Adrenal gland (tissue), 12 donors: ENCODE measurements around the gene GPATCH8. TPM values are rescaled to one million over a fixed set of nuclear protein-coding genes. Genes with fewer than 3 reads are reported as not detected.

Experiments
- DNase-seq, 7 donors: peaks; one replicate each; pipeline ENCODE4 v3.0.0-alpha.2; 2019 to 2020
- H3K27ac ChIP-seq, 5 donors: fragments of 200-600 bp; sonication (generic) in 4 of 5; 1 replicate in 3 of 5; 2 replicates in 2 of 5; pipeline versions ENCODE4 v1.5.1 to v1.8.0; 2016 to 2020; ENCODE audit warnings: mild to moderate bottlenecking in 1 of 5
- H3K27me3 ChIP-seq: fragments of 200-600 bp; 2 replicates; pipeline ENCODE4 v1.8.0; 2021
- H3K36me3 ChIP-seq, 2 donors: fragments of 200-600 bp; replicated peaks in 1 of 2; 1 replicate in 1 of 2; 2 replicates in 1 of 2; pipeline versions ENCODE4 v1.5.1 to v1.8.0; 2018 to 2022
- H3K4me1 ChIP-seq, 2 donors: fragments of 200-600 bp; replicated peaks in 1 of 2; 1 replicate in 1 of 2; 2 replicates in 1 of 2; pipeline versions ENCODE4 v1.5.1 to v1.8.0; 2018 to 2021
- H3K4me3 ChIP-seq, 4 donors: fragments of 200-600 bp; sonication (generic) in 3 of 4; one replicate each; pipeline ENCODE4 v1.5.1; 2016 to 2018
- H3K9me3 ChIP-seq, 3 donors: fragments of 200-600 bp; sonication (generic) in 1 of 3; replicated peaks in 1 of 3; 1 replicate in 2 of 3; 2 replicates in 1 of 3; pipeline versions ENCODE4 v1.5.1 to v1.8.0; 2016 to 2021
- POLR2A ChIP-seq, 2 donors: fragments of 450-650 bp; IDR thresholded peaks; one replicate each; pipeline ENCODE4 v1.6.1; 2017; ENCODE audit warnings: antibody characterized with exemption in 2 of 2, mild to moderate bottlenecking in 2 of 2, moderate library complexity in 1 of 2
- WGBS, 4 donors: extraction: QIAGEN DNeasy Blood & Tissue Kit in 2 of 4; methylation state at CpG; one replicate each; pipeline versions ENCODE4 v1.1.5 to v1.1.7; 2013 to 2017; 5-methylcytosine and 5-hydroxymethylcytosine counted together
- intact Hi-C, 2 donors: fragments of 100-400 bp; cut with DNase I; formaldehyde crosslinking; loops; one replicate each; pipeline versions ENCODE4 v1.14.1 to v1.15.0; 2022 to 2023
- polyA plus RNA-seq, 3 donors: library from polyadenylated mRNA; stranded (reverse); fragments of 200-250 nt in 2 of 3; fragments of 350-450 nt in 1 of 3; fragmentation: Illumina TruSeq in 1 of 3; extraction: RNeasy Lipid Tissue Mini Kit (QIAGEN cat#74804) in 1 of 3; gene quantifications; one replicate each; pipeline ENCODE4 v1.2.3, GENCODE V29; 2013 to 2014
- total RNA-seq, 9 donors: library from RNA; depleted of rRNA in 4 of 9; stranded (reverse); fragments of >200 nt in 4 of 9; fragments of 120-200 nt in 1 of 9; fragmentation: NEBNext Ultra II Directional in 1 of 9; extraction: Animal tissue kit (Norgen Biotek cat#: 25700) in 1 of 9; gene quantifications; one replicate each; pipeline versions ENCODE4 v1.1.0 to v1.2.4, GENCODE V29; 2013 to 2023
- TF ChIP-seq, protein P1 (sequence below), 6 experiments: fragments of 450-650 bp in 4 of 6; fragments of 200-600 bp in 2 of 6; sonication (generic) in 1 of 6; IDR thresholded peaks; 1 replicate in 5 of 6; 2 replicates in 1 of 6; pipeline versions ENCODE4 v1.5.1 to v1.8.0; 2016 to 2021; ENCODE audit warnings: antibody characterized with exemption in 6 of 6, mild to moderate bottlenecking in 2 of 6, moderate library complexity in 1 of 6
- donor health status: healthy with polysubstance abuse.
- donor health status: Bipolar disorder and iron deficiency.
- donor health status: DM: yes; HTN: yes; CAD: no.
- donor health status: DM: no; HTN: no; CAD: no.
- donor health status: DM: no; HTN: no; CAD: no.
- donor health status: DM: yes; HTN: yes; CAD: no.

The GPATCH8 gene
- total and polyA plus RNA-seq, 12 donors = 7.2 to 33.6 (median 28.8) TPM

DNA sequence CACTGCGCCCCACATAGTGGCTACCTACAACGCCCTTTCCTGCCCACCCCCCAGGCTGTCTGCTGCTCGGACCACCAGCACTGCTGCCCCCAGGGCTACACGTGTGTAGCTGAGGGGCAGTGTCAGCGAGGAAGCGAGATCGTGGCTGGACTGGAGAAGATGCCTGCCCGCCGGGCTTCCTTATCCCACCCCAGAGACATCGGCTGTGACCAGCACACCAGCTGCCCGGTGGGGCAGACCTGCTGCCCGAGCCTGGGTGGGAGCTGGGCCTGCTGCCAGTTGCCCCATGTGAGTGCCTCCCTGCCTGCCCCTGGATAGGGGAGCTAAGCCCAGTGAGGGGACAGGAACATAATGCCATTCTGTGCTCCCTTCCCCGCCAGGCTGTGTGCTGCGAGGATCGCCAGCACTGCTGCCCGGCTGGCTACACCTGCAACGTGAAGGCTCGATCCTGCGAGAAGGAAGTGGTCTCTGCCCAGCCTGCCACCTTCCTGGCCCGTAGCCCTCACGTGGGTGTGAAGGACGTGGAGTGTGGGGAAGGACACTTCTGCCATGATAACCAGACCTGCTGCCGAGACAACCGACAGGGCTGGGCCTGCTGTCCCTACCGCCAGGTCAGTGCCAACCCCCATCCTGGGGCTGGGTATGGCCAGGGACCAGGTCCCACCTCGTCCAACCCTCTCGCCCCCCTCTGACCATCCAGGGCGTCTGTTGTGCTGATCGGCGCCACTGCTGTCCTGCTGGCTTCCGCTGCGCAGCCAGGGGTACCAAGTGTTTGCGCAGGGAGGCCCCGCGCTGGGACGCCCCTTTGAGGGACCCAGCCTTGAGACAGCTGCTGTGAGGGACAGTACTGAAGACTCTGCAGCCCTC, 151.0 kb downstream of the GPATCH8 start:
- Histone ChIP-seq H3K36me3 (peaks cover 0 to 42% of the 10 kb centered on the region in 2 donors), H3K4me1 (no peaks in the 10 kb centered on the region), H3K27ac (no peak overlapping the region), H3K4me3 (no peak overlapping the region), H3K9me3 (no peaks in the 10 kb centered on the region), H3K27me3 (no peaks in the 10 kb centered on the region)
- intact Hi-C loops = loop anchor here in 1 of 2 donors (5.0 kb wide), 1 partner anchor 140 kb away; no protein-coding TSS in a partner anchor
- WGBS, 4 donors = 86 to 91% (median 88%) methylated on average over 4 to 36 of the region's 36 CpGs; no CpG with 5 or more reads in 1 of the 4 donors
- no peak for DNase-seq
- TF ChIP-seq POLR2A (IDR thresholded peaks at IDR 0.05) = no peak
- TF ChIP-seq, protein P1, sequence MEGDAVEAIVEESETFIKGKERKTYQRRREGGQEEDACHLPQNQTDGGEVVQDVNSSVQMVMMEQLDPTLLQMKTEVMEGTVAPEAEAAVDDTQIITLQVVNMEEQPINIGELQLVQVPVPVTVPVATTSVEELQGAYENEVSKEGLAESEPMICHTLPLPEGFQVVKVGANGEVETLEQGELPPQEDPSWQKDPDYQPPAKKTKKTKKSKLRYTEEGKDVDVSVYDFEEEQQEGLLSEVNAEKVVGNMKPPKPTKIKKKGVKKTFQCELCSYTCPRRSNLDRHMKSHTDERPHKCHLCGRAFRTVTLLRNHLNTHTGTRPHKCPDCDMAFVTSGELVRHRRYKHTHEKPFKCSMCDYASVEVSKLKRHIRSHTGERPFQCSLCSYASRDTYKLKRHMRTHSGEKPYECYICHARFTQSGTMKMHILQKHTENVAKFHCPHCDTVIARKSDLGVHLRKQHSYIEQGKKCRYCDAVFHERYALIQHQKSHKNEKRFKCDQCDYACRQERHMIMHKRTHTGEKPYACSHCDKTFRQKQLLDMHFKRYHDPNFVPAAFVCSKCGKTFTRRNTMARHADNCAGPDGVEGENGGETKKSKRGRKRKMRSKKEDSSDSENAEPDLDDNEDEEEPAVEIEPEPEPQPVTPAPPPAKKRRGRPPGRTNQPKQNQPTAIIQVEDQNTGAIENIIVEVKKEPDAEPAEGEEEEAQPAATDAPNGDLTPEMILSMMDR (IDR thresholded peaks at IDR 0.05) = no peak

DNA sequence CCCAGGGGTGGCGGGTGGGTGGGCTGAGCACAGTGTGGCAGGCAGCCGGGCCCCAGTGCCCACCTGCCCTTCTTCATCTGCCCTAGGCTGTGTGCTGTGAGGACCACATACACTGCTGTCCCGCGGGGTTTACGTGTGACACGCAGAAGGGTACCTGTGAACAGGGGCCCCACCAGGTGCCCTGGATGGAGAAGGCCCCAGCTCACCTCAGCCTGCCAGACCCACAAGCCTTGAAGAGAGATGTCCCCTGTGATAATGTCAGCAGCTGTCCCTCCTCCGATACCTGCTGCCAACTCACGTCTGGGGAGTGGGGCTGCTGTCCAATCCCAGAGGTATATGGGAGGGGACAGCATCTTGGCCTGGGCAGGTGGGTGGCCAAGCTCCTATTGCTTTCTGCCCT, 151.7 kb downstream of the GPATCH8 start:
- H3K36me3 ChIP-seq = peaks cover 0 to 42% of the 10 kb centered on the region in 2 donors
- intact Hi-C loops = loop anchor here in 1 of 2 donors (5.0 kb wide), 1 partner anchor 139 kb away; no protein-coding TSS in a partner anchor

DNA sequence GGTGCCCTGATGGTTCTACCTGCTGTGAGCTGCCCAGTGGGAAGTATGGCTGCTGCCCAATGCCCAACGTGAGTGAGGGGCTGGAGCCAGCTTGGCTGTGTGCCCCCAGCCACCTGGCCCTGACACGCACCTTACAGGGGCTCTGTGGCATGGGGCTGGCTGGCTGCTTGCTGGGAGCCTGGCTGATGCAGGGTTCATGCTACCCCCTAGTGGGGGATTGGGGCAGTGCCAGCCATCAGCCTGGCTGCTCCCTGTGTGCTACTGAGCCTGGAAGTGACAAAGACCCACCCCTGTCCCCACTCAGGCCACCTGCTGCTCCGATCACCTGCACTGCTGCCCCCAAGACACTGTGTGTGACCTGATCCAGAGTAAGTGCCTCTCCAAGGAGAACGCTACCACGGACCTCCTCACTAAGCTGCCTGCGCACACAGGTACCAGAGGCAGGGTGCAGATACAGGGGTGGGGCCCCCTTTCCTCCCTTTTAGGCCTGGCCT, 152.4 kb downstream of the GPATCH8 start:
- H3K36me3 ChIP-seq = peaks cover 0 to 42% of the 10 kb centered on the region in 2 donors
- WGBS, 4 donors = 68 to 100% (median 78%) methylated on average over 1 to 6 of the region's 6 CpGs

More for the DNA sequence above, 151.7 kb downstream of the GPATCH8 start:
- 65 to 90% (median 89%) methylated on average over 2 to 8 of the region's 8 CpGs for WGBS, 4 donors
- no peaks in the 10 kb centered on the region for H3K27me3 ChIP-seq
- H3K9me3 ChIP-seq = no peaks in the 10 kb centered on the region
- DNase-seq = no peak
- TF ChIP-seq, protein P1 (IDR thresholded peaks at IDR 0.05) = no peak
- no peak for TF ChIP-seq POLR2A (IDR thresholded peaks at IDR 0.05)
- no peak overlapping the region for H3K27ac ChIP-seq
- H3K4me1 ChIP-seq = peaks cover 0 to 3% of the 10 kb centered on the region in 2 donors
- no peak overlapping the region for H3K4me3 ChIP-seq

More for the DNA sequence above, 152.4 kb downstream of the GPATCH8 start:
- Histone ChIP-seq H3K4me1 (peaks cover 0 to 9% of the 10 kb centered on the region in 2 donors), H3K27me3 (no peaks in the 10 kb centered on the region), H3K9me3 (no peaks in the 10 kb centered on the region), H3K4me3 (no peak overlapping the region), H3K27ac (no peak overlapping the region)
- TF ChIP-seq POLR2A (IDR thresholded peaks at IDR 0.05) = no peak
- TF ChIP-seq, protein P1 (IDR thresholded peaks at IDR 0.05) = peak; percentile 34 to 77 (median 61)
- DNase-seq = peak in 6 of 7 donors; percentile 62 to 89 (median 68)
- intact Hi-C loops = loop anchor here in 1 of 2 donors (5.0 kb wide), 1 partner anchor 138 kb away; no protein-coding TSS in a partner anchor
